ENCODE measurements around the gene THEMIS.
"Not testable (repeated sequence)": the region's sequence is repeated elsewhere in the genome, so short reads cannot be mapped to it uniquely, and the experiment has no call there.

DNA sequence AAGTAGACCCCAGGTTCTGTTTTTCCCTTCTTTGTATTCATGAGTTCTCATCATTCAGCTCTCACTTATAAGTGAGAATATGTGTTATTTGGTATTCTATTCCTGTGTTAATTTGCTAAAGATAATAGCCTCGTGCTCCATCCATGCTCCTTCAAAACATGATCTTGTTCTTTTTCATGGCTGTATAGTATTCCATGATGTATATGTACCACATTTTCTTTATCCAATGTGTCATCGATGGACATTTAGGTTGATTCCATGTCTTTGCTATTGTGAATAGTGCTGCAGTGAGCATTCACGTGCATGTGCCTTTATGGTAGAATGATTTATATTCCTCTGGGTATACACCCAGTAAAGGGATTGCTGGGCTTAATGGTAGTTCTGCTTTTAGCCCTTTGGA, 213.4 kb downstream of the THEMIS start:
- not testable (repeated sequence) for TF ChIP-seq POLR2AphosphoS5 (IDR thresholded peaks at IDR 0.05; ENCODE audit: borderline replicate concordance, low read depth, low read length); EZH2 (IDR thresholded peaks at IDR 0.05)
